Right atrium auricular region (tissue), 2 donors: Measurements from ENCODE around the gene TUBGCP4. TPM values are rescaled to one million over a fixed set of nuclear protein-coding genes. Genes with fewer than 3 reads are reported as not detected.

ENCODE experiments used
- DNase-seq: peaks from one replicate; pipeline ENCODE4 v3.0.0-alpha.2; 2019; ENCODE audit warnings: low spot score
- H3K27ac ChIP-seq, 2 donors: fragments of 200-600 bp; sonication (generic); 1 replicate in 1 of 2; 2 replicates in 1 of 2; pipeline ENCODE4 v1.5.1; 2016 to 2019
- H3K27me3 ChIP-seq, 2 donors: fragments of 200-600 bp; sonication (generic); one replicate each; pipeline versions ENCODE4 v1.5.1 to v1.6.0; 2017 to 2019
- H3K36me3 ChIP-seq: fragments of 200-600 bp; sonication (generic); one replicate; pipeline ENCODE4 v1.5.1; 2016
- H3K4me1 ChIP-seq, 2 donors: fragments of 200-600 bp; sonication (generic); one replicate each; pipeline versions ENCODE4 v1.5.1 to v1.6.0; 2017 to 2019
- H3K4me3 ChIP-seq, 2 donors: fragments of 200-600 bp; sonication (generic); 1 replicate in 1 of 2; 2 replicates in 1 of 2; pipeline ENCODE4 v1.5.1; 2017 to 2019; ENCODE audit warnings: mild to moderate bottlenecking in 1 of 2, moderate library complexity in 1 of 2
- H3K9me3 ChIP-seq, 2 donors: fragments of 200-600 bp; sonication (generic); one replicate each; pipeline ENCODE4 v1.5.1; 2019
- total RNA-seq, 2 donors: library from RNA; depleted of rRNA; stranded (reverse); fragments of >200 nt; gene quantifications; one replicate each; pipeline ENCODE4 v1.1.0, GENCODE V29; 2016
- TF ChIP-seq, protein P1 (sequence below), 2 donors: fragments of 200-600 bp; sonication (generic); IDR thresholded peaks; one replicate each; pipeline ENCODE4 v1.5.1; 2019; ENCODE audit warnings: antibody characterized with exemption in 2 of 2

TUBGCP4 gene
- total RNA-seq, 2 donors from 2014 or later: 5.9 to 8.5 TPM

GRCh38 chr15:43406189-43406588 is 35.3 kb downstream of the TUBGCP4 start:
- Histone ChIP-seq H3K27ac (no peak overlapping the region), H3K27me3 (no peaks in the 10 kb centered on the region), H3K4me1 (no peaks in the 10 kb centered on the region), H3K9me3 (no peaks in the 10 kb centered on the region), H3K36me3 (peaks cover 75% of the 10 kb centered on the region), H3K4me3 (no peak overlapping the region)
- TF ChIP-seq, protein P1, sequence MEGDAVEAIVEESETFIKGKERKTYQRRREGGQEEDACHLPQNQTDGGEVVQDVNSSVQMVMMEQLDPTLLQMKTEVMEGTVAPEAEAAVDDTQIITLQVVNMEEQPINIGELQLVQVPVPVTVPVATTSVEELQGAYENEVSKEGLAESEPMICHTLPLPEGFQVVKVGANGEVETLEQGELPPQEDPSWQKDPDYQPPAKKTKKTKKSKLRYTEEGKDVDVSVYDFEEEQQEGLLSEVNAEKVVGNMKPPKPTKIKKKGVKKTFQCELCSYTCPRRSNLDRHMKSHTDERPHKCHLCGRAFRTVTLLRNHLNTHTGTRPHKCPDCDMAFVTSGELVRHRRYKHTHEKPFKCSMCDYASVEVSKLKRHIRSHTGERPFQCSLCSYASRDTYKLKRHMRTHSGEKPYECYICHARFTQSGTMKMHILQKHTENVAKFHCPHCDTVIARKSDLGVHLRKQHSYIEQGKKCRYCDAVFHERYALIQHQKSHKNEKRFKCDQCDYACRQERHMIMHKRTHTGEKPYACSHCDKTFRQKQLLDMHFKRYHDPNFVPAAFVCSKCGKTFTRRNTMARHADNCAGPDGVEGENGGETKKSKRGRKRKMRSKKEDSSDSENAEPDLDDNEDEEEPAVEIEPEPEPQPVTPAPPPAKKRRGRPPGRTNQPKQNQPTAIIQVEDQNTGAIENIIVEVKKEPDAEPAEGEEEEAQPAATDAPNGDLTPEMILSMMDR (IDR thresholded peaks at IDR 0.05): no peak
- no peak for DNase-seq

GRCh38 chr15:43406808-43407207 is 35.9 kb downstream of the TUBGCP4 start:
- TF ChIP-seq, protein P1 (IDR thresholded peaks at IDR 0.05): no peak
- Histone ChIP-seq H3K9me3 (no peaks in the 10 kb centered on the region), H3K36me3 (peaks cover 72% of the 10 kb centered on the region), H3K4me1 (no peaks in the 10 kb centered on the region), H3K4me3 (no peak overlapping the region), H3K27me3 (no peaks in the 10 kb centered on the region), H3K27ac (no peak overlapping the region)
- no peak for DNase-seq

DNA sequence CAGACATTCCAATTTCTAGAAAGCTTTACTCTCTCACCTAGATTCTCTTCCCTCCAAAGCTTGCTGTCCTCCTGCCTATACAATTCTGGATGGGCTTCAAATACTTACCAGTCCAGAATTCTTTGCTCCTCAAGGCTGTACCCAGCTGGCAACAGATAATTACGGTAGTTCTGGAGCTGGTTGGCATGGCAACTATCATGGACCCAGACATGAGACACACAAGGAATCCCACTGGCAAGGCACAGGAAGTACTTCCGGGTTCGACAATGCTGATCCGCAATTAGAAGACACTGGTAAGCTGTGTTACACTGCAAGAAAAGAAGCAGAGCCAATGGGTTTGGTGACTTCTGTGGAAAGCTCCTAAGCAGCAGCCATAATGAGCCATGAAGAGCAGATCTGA is 37.9 kb downstream of the TUBGCP4 start:
- H3K4me3 ChIP-seq: no peak overlapping the region
- no peak for DNase-seq
- TF ChIP-seq, protein P1 (IDR thresholded peaks at IDR 0.05): no peak
- no peaks in the 10 kb centered on the region for H3K9me3 ChIP-seq
- H3K27ac ChIP-seq: no peak overlapping the region
- H3K27me3 ChIP-seq: no peaks in the 10 kb centered on the region
- no peaks in the 10 kb centered on the region for H3K4me1 ChIP-seq
- peaks cover 75% of the 10 kb centered on the region for H3K36me3 ChIP-seq

GRCh38 chr15:43410572-43411214 is 39.8 kb downstream of the TUBGCP4 start:
- Histone ChIP-seq H3K27me3 (no peaks in the 10 kb centered on the region), H3K36me3 (peaks cover 74% of the 10 kb centered on the region), H3K27ac (no peak overlapping the region), H3K9me3 (no peaks in the 10 kb centered on the region), H3K4me3 (no peak overlapping the region), H3K4me1 (no peaks in the 10 kb centered on the region)
- no peak for DNase-seq
- TF ChIP-seq, protein P1 (IDR thresholded peaks at IDR 0.05): no peak

DNA sequence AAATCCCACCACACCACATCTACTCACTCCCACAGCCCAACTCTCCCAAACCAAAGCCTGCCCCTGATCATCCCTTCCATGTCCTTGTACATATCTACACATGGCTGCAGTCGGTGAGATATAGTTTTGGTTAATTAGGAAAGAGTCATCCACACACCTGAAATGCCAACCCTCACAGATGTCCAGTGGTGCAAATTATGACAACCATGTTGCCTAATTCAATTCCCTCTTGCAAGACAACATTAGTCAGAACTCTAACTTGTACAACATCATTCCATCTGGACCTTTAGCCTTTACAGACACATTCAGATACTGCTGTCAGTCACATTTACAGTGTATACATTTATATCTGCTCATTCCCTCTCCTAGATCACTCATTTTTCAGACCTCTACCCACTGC is 41.2 kb downstream of the TUBGCP4 start:
- H3K36me3 ChIP-seq: peaks cover 81% of the 10 kb centered on the region
- no peaks in the 10 kb centered on the region for H3K9me3 ChIP-seq
- DNase-seq: no peak
- no peak overlapping the region for H3K27ac ChIP-seq
- no peaks in the 10 kb centered on the region for H3K4me1 ChIP-seq
- H3K27me3 ChIP-seq: no peaks in the 10 kb centered on the region
- TF ChIP-seq, protein P1 (IDR thresholded peaks at IDR 0.05): no peak
- H3K4me3 ChIP-seq: no peak overlapping the region

GRCh38 chr15:43414196-43414595 is 43.3 kb downstream of the TUBGCP4 start:
- no peaks in the 10 kb centered on the region for H3K27me3 ChIP-seq
- H3K36me3 ChIP-seq: peaks cover 68% of the 10 kb centered on the region
- no peak overlapping the region for H3K27ac ChIP-seq
- H3K4me3 ChIP-seq: no peak overlapping the region
- DNase-seq: no peak
- TF ChIP-seq, protein P1 (IDR thresholded peaks at IDR 0.05): no peak
- H3K4me1 ChIP-seq: no peaks in the 10 kb centered on the region
- H3K9me3 ChIP-seq: no peaks in the 10 kb centered on the region
